CMK (cell line): Measurements from ENCODE around the gene MRPL34.
"Not testable (repeated sequence)": the region's sequence is repeated elsewhere in the genome, so short reads cannot be mapped to it uniquely, and the experiment has no call there.

Source experiments
- DNase-seq: peaks from one replicate; pipeline ENCODE4 v3.0.0-alpha.2; 2010; ENCODE audit warnings: low read depth

Gene MRPL34

DNA sequence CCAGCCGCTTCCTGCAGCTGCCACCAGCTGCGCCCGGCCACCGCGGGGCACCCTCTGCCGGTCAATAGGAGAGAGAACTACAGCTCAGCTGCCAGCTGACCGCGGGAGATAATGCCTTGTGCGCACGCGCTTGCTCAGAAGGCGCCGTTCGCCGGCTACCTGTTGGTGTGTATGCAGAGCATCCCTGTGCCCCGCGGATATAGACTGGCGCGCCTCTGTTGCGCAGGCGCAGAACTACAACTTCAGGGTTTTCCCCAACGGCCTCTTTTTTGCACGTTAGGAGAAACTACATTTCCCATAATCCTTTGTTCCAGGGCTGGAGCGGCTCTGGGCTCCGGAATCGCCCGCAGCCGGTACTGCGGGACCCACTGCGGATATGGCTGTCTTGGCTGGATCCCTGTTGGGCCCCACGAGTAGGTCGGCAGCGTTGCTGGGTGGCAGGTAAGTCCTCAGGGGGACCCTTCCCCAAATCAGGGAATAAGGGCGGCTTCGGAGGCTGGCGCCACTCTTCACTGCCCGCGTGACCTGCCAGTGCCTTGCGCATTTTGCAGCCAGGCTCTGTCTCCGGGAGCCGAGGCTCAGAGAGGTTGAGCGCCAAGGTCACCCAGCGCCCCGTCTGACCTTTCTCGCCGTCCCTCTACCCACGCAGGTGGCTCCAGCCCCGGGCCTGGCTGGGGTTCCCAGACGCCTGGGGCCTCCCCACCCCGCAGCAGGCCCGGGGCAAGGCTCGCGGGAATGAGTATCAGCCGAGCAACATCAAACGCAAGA, at the start of gene MRPL34:
Gene MRPL34 (plus strand): TSS at position 356 of the 768 bp plus-strand sequence. CDS start 21 bp downstream, at position 377.
- peak; percentile 97 for DNase-seq

DNA sequence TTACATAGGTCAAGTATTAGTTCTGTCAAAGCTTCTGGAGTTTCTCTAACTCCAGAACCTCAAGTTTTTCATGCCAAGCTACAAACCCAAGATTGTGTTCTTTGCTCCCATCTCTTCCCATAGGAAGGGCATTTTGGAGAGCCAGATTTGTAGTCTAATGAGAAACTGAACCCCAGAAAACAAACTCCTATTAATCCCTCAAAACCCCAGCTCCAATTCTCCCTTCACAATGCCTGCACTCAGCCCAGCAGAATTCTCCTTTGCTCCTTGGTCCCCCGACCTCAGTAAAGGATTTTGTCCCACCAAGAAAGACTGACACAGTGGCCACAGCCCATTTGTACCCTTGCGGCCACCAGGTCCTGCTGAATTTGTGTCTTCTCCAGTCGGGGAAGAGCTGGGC, 49.5 kb upstream of the MRPL34 start:
- DNase-seq: no peak

DNA sequence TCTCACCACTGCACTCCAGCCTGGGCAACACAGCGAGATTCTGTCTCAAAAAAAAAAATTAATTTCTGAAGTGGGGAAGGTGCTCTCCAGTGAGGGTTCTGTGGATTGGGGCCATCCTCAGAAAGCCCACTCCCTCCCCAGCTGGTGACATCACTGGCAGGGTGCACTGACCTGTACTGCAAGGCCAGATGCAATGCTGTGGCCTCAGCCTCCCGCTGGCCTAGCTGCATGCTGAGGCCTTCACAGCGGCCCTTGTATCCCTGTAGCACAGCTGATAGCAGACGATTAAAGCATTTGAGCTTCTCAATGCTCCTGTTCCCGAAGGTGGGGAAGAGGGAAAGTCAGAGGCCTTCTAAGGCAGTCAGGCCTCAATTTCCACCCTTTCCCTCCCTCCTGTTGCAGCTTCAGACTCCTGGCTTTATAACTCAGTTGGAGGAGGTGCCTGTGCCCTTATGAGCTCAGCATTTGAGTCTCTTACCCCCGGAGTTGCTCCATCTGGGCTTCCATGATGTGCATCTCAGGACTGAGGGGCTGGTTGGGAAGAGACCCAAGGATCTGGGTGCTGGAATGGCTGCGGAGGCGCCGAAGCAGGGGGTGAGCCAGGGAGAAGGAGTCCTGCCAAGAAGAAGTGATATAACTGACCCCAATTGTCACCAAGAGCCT, 46.4 kb upstream of the MRPL34 start:
- DNase-seq: no peak

DNA sequence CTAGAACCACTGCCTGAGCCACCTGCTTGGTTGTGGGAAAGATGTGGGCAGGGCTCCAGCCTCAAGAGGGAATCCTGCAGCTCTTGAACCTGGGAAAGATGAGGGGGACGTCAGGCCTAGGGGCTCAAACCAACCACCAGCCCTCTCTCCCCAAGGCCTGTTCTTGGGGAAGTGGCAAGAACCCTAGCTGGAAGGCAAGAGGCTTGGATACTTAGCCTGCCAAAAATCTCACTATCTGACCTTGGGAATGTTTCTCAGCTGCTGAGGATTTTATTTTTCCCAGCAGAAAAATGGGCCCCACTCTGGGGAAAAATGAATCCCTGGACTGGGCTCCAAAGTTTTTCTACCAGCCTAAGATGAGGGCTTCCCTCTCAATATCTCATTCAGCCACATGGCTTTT, 45.7 kb upstream of the MRPL34 start:
- DNase-seq: no peak

DNA sequence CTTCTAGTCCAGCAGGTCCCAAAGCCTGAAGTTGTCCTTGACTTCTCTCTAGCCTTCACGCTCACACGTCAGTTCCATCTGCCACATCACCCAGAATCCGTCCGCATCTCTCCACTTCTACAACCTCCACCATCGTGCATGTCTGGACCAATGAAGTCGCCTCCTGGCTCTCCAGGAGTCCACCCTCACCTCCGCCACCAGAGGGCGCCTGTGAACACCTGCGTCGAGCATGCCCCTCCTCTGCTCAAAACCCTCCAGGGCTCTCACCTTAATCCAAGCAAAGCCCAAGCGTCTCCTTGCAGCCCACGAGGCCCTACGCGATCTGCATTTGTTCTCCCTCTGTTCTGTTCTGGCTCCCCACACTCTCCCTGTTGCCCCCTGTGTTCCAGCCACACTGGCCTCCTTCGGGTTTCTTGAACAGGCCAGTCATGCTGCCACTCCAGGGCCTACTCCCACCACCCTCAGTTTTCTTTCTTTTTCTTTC, 44.8 kb upstream of the MRPL34 start:
- DNase-seq: no peak

DNA sequence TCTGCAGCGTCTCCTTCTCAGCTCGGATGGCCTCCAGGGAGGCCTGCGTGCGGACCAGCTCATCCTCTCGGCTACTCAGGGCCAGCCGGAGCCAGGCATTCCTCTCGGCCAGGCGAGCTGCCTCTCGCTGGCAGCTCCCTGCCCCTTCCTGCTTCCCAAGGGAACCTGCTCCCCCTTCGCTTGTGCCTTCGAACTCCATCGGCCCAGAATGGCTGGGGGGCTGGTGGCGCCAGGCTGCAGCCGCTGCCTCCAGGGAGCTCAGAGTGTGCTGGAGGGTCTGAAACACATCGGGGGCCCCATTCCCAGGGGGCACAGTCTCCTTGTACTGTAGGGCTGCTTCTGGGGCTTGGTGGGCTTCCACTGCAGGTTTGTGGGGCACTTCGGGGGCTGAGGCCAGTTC, 43.1 kb upstream of the MRPL34 start:
- DNase-seq: no peak

DNA sequence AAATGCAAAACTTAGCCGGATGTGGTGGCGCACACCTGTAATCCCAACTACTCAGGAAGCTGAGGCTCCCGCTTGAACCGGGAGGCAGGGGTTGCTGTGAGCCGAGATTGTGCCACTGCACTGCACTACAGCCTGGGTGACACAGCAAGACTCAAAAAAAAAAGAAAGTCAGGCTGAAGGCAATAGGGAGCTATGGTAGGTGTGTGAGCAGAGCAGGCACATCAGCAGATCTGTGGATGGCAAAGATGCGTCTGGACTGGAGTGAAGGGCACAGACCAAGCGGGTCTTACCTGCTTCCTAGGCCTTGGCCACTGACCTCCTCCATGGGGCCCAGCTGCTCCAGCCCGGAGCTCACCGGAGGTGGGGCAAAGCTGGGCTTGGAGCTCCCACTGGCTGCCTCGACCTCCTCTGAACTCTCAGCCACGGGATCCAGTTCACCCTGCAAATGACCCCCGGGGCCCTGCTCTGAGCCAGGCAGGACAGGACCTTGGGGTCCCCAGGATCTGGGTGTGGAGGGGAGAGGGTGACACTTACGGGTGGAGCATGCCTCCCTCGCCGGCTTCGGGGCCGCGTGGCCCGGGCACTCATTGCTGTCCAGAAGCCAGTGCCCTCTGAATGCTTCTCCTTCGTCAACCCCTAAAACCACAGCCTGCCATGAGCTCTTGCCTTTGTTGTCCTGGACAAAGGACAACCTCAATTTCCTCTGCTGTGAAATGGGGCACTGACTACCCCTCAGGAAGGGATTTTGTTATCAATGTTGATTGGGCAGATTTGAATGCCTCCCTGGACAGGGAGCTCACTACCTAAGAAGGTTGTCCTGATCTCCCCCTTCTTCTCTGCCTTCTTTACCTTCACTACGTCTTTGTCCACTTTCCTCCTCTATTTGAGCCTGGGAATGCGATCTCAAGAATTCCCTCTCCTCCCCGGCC, 41.7 kb upstream of the MRPL34 start:
- no peak for DNase-seq

DNA sequence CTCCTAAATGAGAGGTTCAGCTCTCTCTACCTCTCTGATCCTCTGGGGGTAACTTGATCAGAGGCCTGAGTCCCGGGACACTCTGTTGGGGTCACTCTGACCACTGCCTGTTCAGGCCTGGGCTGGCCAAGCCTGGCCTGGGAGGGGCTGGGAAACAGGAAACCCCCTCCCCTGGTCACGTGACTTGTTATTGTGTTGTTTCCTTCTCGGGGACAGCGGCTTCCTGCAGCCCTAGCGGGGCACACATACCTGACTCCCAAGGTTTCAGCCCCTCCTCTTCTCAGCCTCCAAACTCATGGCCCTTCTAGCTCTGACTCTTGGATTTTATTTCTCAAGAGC, 41.1 kb upstream of the MRPL34 start, which contains the start of gene USHBP1:
Gene USHBP1 (minus strand): TSS at position 105 of the 339 bp plus-strand sequence. CDS start 446 bp downstream, outside the sequence.
- DNase-seq: no peak

DNA sequence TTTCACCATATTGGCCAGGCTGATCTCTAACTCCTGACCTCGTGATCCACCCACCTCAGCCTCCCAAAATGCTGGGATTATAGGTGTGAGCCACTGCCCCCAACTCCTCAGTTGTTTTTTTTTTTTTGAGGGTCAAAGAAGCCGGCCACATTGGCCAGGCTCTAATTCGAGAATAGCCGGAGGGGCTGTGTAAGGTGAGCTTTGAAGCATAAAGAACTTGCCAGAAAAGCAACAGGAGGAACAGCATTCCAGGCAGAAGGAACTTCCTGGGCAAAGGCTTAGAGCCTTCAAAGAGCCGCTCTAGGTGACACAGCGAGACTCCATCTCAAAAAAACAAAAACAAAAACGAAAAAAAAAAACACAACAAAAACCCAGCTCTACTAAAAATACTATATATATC, 39.6 kb upstream of the MRPL34 start:
- no peak for DNase-seq

DNA sequence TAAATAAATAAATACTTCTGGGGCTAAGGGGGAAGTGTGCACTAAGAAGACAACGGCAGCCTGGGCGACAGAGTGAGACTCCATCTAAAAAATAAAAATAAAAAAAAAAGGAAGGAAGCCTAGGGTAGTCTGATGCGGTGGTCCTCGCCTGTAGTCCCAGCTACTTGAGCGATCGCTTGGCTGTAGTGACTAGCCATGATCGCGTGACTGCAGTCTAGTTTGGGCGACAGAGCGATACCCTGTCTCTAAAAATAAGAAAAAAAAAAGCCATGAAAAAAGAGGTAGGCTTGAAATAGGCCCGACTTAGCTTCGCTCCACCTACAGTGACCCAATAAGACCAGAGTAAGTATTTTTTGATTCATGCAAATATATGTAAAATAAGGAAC, 39.1 kb upstream of the MRPL34 start:
- DNase-seq: no peak

DNA sequence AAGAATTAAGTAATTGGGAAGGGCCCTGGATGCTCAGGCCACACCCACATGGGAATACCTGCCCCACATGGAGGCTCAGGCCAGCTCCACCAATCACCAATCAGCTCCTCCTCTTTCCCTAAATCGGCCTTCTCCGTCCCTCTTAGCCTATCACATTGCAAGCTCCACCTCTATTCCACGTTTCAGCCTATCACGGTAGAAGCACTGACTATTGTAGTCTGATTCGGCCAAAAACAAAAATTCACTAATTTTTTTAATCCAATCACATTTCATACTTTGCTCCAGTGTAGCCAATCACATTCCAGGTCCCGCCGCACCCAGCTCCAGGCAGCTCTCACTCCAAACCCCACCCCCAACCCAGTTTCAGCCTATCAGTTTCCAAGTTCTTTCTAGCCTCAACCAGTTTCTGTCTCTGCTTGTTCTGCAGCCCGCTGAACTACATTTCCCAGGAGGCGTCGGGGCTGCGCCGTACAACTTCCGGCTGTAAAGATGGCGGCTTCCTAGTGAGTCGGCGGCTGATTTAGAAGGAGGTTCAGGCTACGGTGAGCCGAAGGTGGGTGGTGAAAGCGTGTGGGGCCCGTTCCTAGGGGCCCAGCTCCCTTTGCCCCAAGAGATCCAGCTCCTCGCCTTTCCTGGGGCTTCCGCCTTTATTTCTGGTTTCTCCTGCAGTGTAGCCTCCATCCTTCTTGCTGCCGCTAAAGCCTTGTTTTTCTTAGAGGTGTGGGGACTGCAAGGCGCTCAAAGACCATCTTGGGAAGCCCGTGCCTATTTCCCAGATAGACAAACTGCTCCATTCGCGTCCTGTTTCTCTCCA, 38.5 kb upstream of the MRPL34 start, which contains the start of gene BABAM1:
Gene BABAM1 (plus strand): TSS at position 469 of the 814 bp plus-strand sequence. CDS start 1,364 bp downstream, outside the sequence.
- DNase-seq: peak; percentile 97

DNA sequence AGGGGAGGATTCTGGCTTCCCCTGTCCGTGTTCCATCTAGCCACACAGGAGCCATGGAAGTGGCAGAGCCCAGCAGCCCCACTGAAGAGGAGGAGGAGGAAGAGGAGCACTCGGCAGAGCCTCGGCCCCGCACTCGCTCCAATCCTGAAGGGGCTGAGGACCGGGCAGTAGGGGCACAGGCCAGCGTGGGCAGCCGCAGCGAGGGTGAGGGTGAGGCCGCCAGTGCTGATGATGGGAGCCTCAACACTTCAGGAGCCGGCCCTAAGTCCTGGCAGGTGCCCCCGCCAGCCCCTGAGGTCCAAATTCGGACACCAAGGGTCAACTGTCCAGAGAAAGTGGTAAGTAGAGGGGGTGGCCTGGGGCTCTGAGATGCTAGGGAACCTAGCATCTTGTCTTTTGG, 36.9 kb upstream of the MRPL34 start:
- DNase-seq: no peak

DNA sequence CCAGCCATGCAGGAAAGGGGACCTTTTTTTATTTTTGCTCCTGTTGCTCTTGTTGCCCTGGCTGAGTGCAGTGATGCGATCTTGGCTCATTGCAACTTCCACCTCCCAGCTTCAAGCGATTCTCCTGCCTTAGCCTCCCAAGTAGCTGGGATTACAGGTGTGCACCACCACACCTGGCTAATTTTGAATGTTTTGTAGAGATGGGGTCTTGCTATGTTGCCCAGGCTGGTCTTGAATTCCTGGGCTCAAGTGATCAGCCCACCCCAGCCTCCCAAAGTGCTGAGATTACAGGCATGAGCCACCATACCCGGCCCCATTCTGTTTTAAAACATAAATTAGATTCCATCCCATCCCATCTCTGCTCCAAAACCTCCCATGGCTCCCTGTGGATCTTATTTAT, 30.8 kb upstream of the MRPL34 start:
- not testable (repeated sequence) for DNase-seq

DNA sequence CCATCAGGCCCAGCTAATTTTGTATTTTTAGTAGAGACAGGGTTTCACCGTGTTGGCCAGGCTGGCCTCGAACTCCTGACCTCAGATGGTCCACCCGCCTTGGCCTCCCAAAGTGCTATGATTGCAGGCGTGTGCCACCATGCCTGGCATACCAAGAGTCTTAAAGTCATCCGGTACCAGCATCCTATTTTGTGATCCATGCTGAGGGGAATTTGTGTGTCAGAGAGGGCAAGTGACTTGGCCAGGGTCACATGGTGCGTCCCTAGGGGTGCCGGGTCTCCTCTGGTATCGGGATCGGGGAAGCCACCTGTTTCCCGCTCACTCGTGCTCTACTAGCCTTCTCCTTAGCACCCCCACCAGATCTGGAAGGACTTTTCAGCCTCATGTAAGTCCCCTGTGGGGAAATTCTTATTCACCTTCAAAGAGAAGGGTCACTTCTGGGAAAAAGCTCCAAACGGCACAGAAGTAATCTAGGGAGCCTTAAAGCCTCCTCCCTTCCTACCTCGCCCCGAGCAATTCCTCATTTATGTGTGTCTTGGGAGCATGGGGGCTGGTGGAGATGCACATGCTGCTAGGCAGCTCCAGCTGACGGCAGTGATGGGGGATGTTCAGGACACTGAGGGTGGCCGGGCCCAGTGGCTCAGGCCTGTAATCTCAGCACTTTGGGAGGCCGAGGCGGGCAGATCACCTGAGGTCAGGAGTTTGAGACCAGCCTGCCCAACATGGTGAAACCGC, 30.1 kb upstream of the MRPL34 start:
- no peak for DNase-seq

DNA sequence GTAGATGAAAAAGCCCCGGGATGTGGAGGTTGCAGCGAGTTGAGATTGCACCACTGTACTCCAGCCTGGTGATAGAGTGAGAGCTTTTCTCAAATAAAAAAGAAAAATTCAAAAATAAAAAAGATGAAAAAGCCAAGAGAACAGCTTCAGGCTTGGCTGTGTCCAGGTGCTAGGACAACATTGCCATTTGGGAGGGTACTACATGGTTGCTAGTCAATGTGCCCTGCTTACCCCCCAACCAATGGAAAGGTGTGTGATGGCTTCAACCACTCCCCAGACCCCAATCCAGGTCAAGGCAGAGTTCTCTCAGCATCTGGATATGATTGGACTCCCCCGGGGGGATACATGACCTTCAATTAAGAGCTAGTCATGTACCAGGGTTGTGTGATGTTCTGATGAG, 26.2 kb upstream of the MRPL34 start:
- DNase-seq: no peak

DNA sequence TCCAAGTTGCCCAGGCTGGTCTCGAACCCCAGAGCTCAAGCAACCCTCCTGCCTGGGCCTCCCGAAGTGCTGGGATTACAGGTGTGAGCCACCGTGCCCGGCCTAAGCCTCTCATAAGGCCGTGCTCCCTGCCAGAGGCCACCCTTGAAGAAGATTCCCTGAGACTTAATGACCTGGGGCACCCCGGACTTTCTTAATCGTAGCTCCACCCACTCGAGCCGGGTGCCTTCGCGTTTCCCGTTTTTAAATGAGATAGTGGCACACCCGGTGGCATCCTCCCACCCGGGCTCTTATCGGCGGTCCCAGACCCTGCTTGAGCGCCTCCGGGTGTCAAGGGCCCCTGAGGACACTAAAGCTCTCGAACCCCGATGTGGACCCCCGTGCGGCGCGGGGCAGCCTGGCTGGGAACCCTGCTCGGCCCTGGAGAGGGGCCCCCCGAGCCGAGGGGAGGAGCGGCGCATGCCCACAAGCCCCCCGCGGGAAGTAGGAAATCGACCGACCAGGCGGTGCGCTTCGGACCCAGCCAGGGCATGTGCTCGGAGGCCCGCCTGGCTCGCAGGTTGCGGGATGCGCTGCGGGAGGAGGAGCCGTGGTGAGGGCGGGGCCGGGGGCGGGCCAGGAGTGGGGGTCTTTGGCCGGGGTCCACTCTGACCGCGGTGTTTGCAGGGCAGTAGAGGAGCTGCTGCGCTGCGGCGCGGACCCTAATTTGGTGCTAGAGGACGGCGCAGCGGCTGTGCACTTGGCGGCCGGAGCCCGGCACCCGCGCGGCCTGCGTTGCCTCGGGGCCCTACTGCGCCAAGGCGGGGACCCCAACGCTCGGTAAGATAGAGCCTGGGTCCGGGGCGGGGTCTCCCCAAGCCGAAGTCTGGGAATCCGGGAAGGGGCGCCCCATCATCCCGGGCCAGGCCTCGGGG, 24.0 kb upstream of the MRPL34 start, which contains the start of gene ANKLE1:
Gene ANKLE1 (plus strand): TSS at position 511 of the 914 bp plus-strand sequence. CDS start 20 bp downstream, at position 531.
- peak; percentile 74 for DNase-seq

DNA sequence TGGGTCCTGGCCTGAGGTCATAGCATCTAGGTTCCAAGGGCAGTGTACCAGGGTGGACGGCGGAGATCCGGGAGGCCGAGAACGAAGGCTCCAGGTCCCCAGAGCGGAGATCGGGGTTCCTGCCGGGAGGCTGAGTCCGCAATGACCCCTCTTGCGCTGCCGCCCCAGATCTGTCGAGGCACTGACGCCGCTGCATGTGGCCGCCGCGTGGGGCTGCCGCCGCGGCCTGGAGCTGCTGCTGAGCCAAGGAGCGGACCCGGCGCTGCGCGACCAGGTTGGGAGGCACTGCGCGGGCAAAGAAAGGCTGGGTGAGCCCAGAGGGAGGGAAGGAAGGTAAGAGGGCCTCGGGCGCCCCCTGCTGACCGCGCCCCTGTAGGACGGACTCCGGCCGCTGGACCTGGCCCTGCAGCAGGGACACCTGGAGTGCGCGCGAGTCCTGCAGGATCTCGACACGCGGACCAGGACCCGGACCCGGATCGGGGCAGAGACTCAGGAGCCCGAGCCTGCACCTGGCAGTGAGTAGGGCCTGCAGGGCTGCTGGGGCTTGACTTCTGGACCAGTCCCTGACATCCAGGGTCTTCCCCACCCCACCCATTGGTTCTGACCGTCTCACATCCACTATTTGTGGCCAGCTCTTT, 23.1 kb upstream of the MRPL34 start:
- no peak for DNase-seq

DNA sequence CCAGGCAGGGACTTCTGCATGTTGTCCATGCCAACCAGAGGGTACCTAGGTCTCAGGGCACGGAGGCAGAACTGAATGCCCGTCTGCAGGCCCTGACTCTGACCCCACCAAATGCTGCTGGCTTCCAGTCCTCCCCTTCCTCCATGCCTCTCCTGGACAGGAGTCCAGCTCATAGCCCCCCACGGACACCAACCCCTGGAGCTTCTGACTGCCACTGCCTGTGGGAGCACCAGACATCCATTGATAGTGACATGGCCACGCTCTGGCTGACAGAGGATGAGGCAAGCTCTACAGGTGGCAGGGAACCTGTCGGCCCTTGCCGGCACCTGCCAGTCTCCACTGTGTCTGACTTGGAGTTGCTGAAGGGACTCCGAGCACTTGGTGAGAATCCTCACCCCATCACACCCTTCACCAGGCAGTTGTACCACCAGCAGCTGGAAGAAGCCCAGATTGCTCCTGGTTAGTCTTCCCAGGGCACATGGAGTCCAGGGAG, 22.1 kb upstream of the MRPL34 start:
- DNase-seq: no peak
